ENCODE data around the gene SNRNP27.
"Not testable (repeated sequence)": the region's sequence is repeated elsewhere in the genome, so short reads cannot be mapped to it uniquely, and the experiment has no call there.

SNRNP27 gene

GRCh38 chr2:69948032-69948962, 54.5 kb downstream of the SNRNP27 start:
- no peak for DNase-seq

- no peak for DNase-seq
These were observed 55.3 kb downstream of the SNRNP27 start for GRCh38 chr2:69948963-69949645.

DNA sequence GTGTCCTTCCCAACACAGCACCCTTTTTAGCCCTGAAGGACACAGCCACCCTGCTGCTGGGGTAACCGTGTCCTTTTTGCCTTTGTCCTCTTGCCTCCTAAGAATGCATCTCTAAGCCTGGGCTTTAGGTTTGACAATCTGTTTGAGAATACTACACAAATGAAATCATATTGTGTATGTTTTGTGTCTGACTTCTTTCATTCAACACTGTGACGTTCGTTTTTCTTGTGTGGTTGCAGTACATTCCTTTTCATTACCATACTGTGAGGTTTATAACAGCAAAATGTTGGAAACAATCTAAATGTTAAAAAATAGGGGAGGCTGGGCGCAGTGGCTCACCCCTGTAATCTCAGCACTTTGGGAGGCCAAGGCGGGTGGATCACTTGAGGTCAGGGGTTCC, 56.5 kb downstream of the SNRNP27 start:
- no peak for DNase-seq

- DNase-seq = not testable (repeated sequence)
These were observed 56.9 kb downstream of the SNRNP27 start for GRCh38 chr2:69950671-69951070.

GRCh38 chr2:69952336-69953115, 58.8 kb downstream of the SNRNP27 start:
- DNase-seq = no peak

DNA sequence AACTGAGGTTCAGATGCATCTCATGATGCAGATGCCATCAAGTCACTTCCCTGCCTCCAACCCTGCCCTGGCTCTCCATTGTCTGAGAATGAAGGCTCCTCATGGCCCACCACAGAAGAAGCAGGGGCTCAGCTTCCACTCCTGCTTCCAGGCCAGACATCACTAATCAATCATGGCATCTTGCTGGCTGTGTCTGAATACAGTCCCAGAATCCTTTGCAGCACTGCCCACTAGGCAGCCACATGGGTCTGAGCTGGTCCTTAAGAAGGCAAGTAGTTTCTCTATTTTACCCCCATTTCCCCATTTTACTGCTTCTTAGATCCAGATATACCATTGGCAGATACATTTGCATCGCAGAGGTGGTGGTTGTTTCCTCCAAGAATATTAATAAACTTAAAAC, 60.3 kb downstream of the SNRNP27 start:
- no peak for DNase-seq

Measured in NCI-H2081 treated with DMSO at 0.1 percent for 48 hours (cell line).